ENCODE data around the gene ADH5.

- TF ChIP-seq POLR2AphosphoS5 (IDR thresholded peaks at IDR 0.05; ENCODE audit: low read depth, low read length) (no peak), POLR2A (IDR thresholded peaks at IDR 0.05; ENCODE audit: low read depth, low read length) (no peak), SPI1 (IDR thresholded peaks at IDR 0.05; ENCODE audit: low read depth, low read length) (no peak), TAF1 (IDR thresholded peaks at IDR 0.05; ENCODE audit: low read depth, low read length) (no peak), POU2F2 (IDR thresholded peaks at IDR 0.05; ENCODE audit: low read depth, low read length) (no peak), PAX5 (IDR thresholded peaks at IDR 0.05; ENCODE audit: insufficient read depth, low read length, severe bottlenecking) (no peak)
Measured at GRCh38 chr4:99038213-99038612, 50.4 kb downstream of the ADH5 start.

All from GM12891 (cell line).